Gastrocnemius medialis (tissue), 4 donors: ENCODE measurements around the gene KRT38.

ENCODE experiments used
- CTCF ChIP-seq, 5 experiments: fragments of 450-650 bp in 3 of 5; fragments of 200-600 bp in 2 of 5; sonication (generic) in 2 of 5; IDR thresholded peaks in 4 of 5; conservative IDR thresholded peaks in 1 of 5; 1 replicate in 4 of 5; 2 replicates in 1 of 5; pipeline ENCODE4 v1.5.1; 2016 to 2019; ENCODE audit warnings: antibody characterized with exemption in 5 of 5, mild to moderate bottlenecking in 3 of 5, moderate library complexity in 3 of 5
- POLR2A ChIP-seq, 2 donors: fragments of 450-650 bp; IDR thresholded peaks; one replicate each; pipeline ENCODE4 v1.6.1; 2017; ENCODE audit warnings: antibody characterized with exemption in 2 of 2, mild to moderate bottlenecking in 2 of 2, moderate library complexity in 2 of 2

- TF ChIP-seq POLR2A (IDR thresholded peaks at IDR 0.05) (no peak), CTCF (IDR thresholded peaks at IDR 0.05 in 4 of 5, conservative IDR thresholded peaks at IDR 0.05 in 1 of 5) (no peak)
Measured at GRCh38 chr17:41403404-41404023, 37.3 kb downstream of the KRT38 start.
